ENCODE measurements around the gene ATOH8.

ATOH8 gene

GRCh38 chr2:85812094-85812735, 58.4 kb downstream of the ATOH8 start:
- TF ChIP-seq CTCF (IDR thresholded peaks at IDR 0.05), result no peak
- H3K27ac ChIP-seq, result peak overlapping the region; percentile 80 to 83
- H3K36me3 ChIP-seq, result no peaks in the 10 kb centered on the region
- H3K27me3 ChIP-seq, result no peaks in the 10 kb centered on the region
- H3K4me1 ChIP-seq, result peaks cover 5 to 42% (median 26%) of the 10 kb centered on the region in 4 donors
- no peak overlapping the region for H3K4me3 ChIP-seq
- DNase-seq, result no peak
- no peaks in the 10 kb centered on the region for H3K9me3 ChIP-seq
- intact Hi-C loops (cut with DNase I; ENCODE audit: low total_unique reads), result loop anchor here (10.0 kb wide), 1 partner anchor 167 kb away; no protein-coding TSS in a partner anchor

- no peaks in the 10 kb centered on the region for H3K27me3 ChIP-seq
- H3K4me3 ChIP-seq, result no peak overlapping the region
- no peak for TF ChIP-seq CTCF (IDR thresholded peaks at IDR 0.05)
- intact Hi-C loops (cut with DNase I; ENCODE audit: low total_unique reads), result loop anchor here (10.0 kb wide), 1 partner anchor 169 kb away; no protein-coding TSS in a partner anchor
- peak overlapping the region; percentile 80 to 83 for H3K27ac ChIP-seq
- H3K36me3 ChIP-seq, result no peaks in the 10 kb centered on the region
- H3K4me1 ChIP-seq, result peaks cover 5 to 42% (median 26%) of the 10 kb centered on the region in 4 donors
- no peak for DNase-seq
- H3K9me3 ChIP-seq, result no peaks in the 10 kb centered on the region
These were observed 59.6 kb downstream of the ATOH8 start for GRCh38 chr2:85813211-85813981.

- peak; percentile 93 to 94 for DNase-seq
- Histone ChIP-seq H3K4me1 (peaks cover 5 to 42% (median 26%) of the 10 kb centered on the region in 4 donors), H3K27ac (peak overlapping the region in 1 of 2 donors; percentile 40), H3K27me3 (no peaks in the 10 kb centered on the region), H3K4me3 (no peak overlapping the region), H3K9me3 (no peaks in the 10 kb centered on the region), H3K36me3 (no peaks in the 10 kb centered on the region)
- intact Hi-C loops (cut with DNase I; ENCODE audit: low total_unique reads), result loop anchor here (1.0 to 10.0 kb wide), 2 partner anchors 86 to 169 kb away; no protein-coding TSS in a partner anchor
- peak; percentile 97 to 99 for TF ChIP-seq CTCF (IDR thresholded peaks at IDR 0.05)
These were observed 60.4 kb downstream of the ATOH8 start for GRCh38 chr2:85813982-85814801.

DNA sequence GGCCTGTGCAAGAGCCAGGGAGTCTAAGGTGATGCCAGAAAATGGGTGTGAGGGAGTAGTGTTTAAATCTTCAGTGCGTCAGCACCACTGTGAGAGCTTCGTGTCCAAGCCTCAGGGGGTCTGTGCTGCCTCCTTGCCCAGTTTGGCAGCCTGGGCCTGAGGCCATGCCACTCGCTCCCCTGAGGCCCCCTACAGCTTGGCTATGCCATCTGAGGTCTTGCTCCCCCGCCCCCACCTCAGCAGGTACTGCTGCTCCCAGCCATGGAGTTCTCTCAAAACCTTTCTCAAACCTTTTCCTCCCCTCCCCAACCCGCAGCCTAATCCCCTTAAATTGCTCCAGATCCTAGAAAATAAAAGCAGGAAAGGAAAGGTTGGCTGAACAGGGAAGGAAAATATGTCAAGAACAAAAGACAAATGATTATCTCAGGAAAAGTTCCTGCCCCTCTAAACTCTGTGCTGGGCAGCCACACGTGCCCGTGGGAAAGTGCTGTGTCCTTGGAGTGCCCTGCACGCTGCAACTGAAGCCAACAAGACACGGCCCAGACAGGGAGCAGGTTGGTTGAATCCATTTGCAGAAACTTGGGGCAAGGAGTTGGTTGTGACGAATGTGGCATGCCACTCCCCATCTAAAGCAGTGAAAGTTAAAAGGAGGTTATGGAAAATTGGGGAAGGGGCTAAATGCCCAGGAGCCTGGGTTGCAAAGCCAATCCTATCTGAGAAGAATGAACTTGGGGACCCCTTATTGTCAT, 61.2 kb downstream of the ATOH8 start:
- H3K4me3 ChIP-seq, result no peak overlapping the region
- no peak for TF ChIP-seq CTCF (IDR thresholded peaks at IDR 0.05)
- intact Hi-C loops (cut with DNase I; ENCODE audit: low total_unique reads), result loop anchor here (1.0 to 10.0 kb wide), 2 partner anchors 87 to 170 kb away; no protein-coding TSS in a partner anchor
- no peaks in the 10 kb centered on the region for H3K27me3 ChIP-seq
- peaks cover 5 to 42% (median 26%) of the 10 kb centered on the region in 4 donors for H3K4me1 ChIP-seq
- H3K36me3 ChIP-seq, result no peaks in the 10 kb centered on the region
- no peaks in the 10 kb centered on the region for H3K9me3 ChIP-seq
- H3K27ac ChIP-seq, result no peak overlapping the region
- no peak for DNase-seq

All from tibial artery (tissue), 4 donors.